HG03521 (cell line): ENCODE measurements around the gene REEP1.

Source experiments
- ATAC-seq: cut with Tn5 transposase; IDR thresholded peaks from one replicate; pipeline ENCODE4 v1.9.1; 2021; ENCODE audit warnings: mild to moderate bottlenecking, moderate library complexity; ENCODE audit not compliant: unreplicated experiment

The REEP1 gene

GRCh38 chr2:86308356-86308755, 29.1 kb downstream of the REEP1 start:
- no peak for ATAC-seq

GRCh38 chr2:86307431-86307830, 30.0 kb downstream of the REEP1 start:
- ATAC-seq: no peak

GRCh38 chr2:86305915-86306254, 31.5 kb downstream of the REEP1 start:
- ATAC-seq: no peak

DNA sequence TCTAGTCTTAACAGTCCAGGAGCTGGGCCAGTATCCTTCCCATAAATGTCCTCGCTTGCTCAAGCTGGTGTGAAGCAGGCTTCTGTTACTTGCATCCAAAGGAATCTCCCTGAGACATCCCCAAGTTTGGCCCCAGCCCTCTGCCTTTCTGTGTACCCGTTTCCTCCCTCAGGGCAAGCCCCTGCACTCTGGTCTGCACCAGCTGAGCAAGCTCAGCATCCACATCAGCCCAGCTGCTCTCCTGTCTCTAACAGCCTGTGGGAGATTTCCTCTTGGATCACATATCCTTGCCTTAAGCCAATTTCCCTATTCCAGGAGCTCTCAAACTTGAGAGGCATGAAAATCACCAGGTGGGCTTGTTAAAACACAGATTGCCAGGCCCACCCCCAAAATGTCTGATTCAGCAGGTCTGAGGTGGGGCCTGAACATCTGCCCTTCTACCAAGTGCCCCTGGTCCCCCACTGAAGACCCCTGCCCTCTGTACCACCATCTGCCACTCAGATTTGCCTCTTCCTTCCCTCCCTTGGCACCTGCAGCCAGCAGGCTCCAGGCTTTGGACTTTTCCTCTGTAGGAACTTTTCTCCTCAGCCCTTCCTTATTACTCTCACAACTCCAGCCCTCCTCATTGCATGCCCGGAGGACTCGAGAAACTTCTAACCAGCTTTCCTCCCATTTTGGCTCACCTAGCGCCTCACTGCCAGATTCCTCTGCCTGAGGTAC, 32.1 kb downstream of the REEP1 start:
- ATAC-seq: no peak

GRCh38 chr2:86304416-86304815, 33.0 kb downstream of the REEP1 start:
- no peak for ATAC-seq

DNA sequence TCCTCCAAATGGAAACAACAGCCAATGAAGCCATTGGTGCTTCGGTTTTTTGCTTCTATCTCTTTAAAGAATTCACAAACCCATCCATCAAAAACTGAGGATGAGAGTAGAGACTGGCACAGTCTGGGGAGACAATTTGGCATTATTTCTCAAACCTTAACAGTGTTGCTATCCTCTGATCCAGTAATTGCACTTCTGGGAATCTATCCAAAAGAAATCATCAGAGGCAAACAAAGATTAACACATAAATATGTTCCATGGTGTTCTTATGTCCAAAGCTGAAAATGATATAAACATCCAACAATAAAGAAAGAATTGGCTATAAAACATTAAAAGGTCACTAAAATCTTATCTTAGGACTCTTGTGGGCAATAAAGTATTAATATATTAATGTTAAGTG, 35.1 kb downstream of the REEP1 start:
- no peak for ATAC-seq

GRCh38 chr2:86301711-86302202, 35.7 kb downstream of the REEP1 start:
- no peak for ATAC-seq

DNA sequence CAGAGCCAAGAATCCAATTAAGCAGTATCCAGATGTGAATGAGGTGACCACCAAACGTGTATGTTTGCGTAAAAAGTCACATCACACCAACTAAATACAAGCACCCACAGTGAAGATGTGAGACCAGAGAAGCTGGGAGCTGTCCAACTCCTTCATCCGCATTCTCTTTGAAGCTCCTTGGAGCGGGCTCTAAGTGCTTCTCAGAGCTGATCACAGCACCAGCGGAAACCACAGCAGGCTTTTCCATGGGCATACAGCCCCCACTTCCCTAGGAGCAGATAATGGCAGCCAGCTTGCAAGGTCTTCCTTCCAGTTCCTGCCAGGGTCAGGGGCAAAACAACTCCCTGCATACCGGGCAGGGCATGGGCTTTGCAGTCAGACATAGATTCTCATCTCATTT, 36.4 kb downstream of the REEP1 start:
- no peak for ATAC-seq

DNA sequence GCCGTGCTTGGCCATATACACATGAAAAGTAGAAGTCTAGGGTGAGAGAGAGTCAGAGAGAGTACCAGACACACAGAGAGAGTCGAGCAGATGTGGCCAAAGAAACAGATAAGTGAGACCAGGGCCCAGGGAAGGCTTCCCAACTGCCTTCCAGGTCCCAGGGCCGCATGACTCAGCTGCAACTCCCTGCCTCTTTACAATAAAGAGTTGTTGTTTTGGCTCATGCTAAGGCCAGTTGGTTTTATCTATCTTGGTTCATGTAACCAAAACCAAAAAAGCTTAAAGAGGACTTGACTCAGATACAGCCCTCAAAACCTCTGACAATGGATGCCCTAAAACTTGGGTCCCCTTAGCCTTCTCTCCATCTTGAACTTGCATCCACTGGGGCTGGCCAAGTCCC, 36.9 kb downstream of the REEP1 start:
- ATAC-seq: no peak

DNA sequence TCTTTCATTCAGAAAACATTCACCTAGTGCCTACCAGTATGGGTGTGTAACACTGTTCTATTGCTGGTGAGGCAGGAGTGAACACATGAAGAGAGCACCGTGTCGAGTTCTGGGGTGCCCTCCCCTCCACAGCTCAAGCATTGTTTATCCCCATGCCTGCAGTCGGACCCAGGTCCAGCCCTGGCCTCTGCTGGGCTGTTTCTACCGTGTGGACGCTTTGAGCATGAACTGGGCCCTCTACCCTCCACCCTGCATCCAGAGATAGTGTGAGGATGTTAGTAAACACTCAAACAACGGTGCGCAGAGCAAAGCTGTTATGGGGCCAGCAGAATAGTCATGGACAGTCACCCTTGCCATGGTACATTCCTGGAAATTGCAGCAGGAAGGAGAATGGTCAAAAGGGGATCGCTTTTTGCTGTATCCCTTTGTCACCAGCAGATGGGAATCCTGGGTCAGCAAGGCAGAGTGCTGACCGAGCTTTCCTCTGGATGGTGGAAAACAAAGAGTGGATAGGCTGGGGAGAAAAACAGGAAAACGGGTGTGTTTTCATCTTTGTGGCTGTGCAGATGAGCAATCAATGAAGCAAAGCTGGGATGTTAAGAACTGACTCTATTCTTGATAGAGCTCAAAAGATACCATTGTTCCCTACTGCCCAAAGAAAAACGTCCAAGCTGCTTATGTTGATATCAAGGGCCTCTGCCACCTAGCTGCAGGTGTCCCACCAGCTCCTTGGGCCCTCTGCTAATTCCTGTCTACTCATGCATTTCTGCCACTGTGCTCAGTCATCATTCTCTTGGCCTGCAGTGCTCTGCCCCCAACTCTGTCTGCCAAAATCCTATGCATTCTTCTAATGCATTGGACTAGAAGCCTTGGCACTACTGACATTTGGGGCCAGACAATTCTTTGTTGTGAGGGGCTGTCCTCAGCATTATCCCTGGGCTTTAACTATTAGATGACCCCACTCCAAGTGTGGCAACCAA, 38.7 kb downstream of the REEP1 start:
- ATAC-seq: no peak

GRCh38 chr2:86297382-86298147, 39.9 kb downstream of the REEP1 start:
- no peak for ATAC-seq

- ATAC-seq: no peak
These were observed 40.5 kb downstream of the REEP1 start for GRCh38 chr2:86296947-86297346.

- no peak for ATAC-seq
These were observed 42.4 kb downstream of the REEP1 start for GRCh38 chr2:86295066-86295465.

DNA sequence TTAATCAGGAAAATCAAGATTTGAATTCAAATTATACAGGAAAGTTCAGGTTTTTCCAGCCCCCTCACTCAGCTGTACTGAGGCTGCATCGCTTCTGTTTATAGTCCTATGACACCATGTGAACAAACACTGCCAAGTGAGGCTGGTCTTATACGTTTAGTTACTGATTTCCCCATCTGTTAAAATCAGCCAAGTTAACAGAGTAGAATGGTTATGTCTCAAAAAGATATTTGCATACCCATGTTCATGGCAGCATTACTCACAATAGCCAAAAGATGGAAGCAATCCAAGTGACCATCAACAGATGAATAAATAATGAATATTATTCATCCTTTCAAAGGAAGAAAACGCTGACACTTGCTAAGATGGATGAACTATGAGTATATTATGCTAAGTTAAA, 43.8 kb downstream of the REEP1 start:
- ATAC-seq: no peak

- no peak for ATAC-seq
These were observed 44.6 kb downstream of the REEP1 start for GRCh38 chr2:86292571-86293515.

- ATAC-seq: no peak
These were observed 46.1 kb downstream of the REEP1 start for GRCh38 chr2:86291328-86291662.

DNA sequence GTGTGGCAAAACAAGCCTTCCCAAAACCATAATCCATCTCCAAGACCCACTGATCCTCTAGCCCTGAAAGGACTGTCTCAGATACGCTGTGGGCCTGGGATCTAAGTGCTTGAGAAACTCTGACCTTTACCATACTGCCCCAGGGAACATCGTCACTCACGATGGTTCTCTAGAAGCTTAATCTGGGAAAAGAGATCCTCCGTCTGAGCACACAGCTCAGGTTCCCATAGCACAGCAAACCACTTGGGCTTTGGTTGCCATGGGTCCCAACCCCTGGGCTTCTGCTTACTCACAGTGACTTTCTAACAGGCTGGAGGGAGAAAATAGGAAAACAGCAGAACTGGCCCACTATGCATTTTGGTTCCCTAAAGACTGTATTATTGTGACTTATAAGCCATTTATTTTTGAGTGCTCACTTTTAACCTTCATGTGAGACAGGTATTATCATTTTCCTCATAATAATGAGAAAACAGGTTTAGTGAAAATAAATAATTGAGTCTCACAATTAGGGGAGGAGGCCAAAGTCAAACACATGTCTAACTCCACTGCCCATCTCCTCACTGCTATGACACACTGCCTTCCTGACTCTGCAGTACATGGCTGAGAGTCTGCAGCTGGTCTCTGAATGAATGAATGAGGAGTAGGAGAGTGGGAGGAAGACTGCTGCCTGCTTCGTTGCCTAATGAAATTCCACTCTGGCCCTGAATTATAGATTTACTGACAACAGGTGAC, 46.7 kb downstream of the REEP1 start:
- no peak for ATAC-seq

DNA sequence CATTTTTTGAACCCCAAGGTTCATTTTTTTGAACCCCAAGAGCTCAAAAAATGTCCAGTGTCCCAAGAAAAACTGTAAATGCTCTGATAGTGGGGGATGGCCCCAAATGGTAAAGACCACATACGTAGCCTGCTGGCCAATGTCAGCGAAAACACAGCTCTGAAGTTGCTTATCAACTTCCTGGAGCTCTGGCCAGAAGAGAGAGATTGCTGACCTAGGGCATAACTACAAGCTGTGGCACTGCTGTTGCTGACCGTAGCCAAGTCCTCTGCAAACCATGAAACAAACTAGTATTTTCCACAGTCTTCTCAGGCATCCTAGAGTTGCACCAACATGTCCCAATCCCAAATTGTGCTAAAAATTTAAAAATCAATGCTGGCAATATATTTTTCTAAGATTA, 50.9 kb downstream of the REEP1 start:
- no peak for ATAC-seq

- ATAC-seq: no peak
These were observed 51.4 kb downstream of the REEP1 start for GRCh38 chr2:86285981-86286380.

- ATAC-seq: no peak
These were observed 51.9 kb downstream of the REEP1 start for GRCh38 chr2:86285571-86285970.
